Measurements from ENCODE around the gene FSTL1. TPM values are rescaled to one million over a fixed set of nuclear protein-coding genes. Genes with fewer than 3 reads are reported as not detected.

FSTL1 gene
- total RNA-seq, 2 donors from 2014 or later = 548 to 1,310 TPM

Other genes with a start within 250 kb of the FSTL1 start
- 1 to 10 TPM in 1 of 2 donors, under 1 TPM in 1; 0.71 to 3.1 TPM for gene GPR156, start 165.8 kb downstream of the FSTL1 start, total RNA-seq
- 10 to 100 TPM; 26.7 to 29.0 TPM for gene LRRC58, start 101.6 kb downstream of the FSTL1 start, total RNA-seq
- 100 to 1,000 TPM in 1 of 2 donors, 10 to 100 TPM in 1; 94.9 to 101 TPM for gene NDUFB4, start 145.3 kb upstream of the FSTL1 start, total RNA-seq
- under 1 TPM; 0.48 to 0.83 TPM for gene HGD, start 231.2 kb upstream of the FSTL1 start, total RNA-seq